Fibroblast of lung (primary cell): ENCODE data around the gene HYKK.

ENCODE experiments used
- CTCF ChIP-seq, 2 donors: IDR thresholded peaks in 1 of 2; conservative IDR thresholded peaks in 1 of 2; 1 replicate in 1 of 2; 2 replicates in 1 of 2; pipeline ENCODE4 v1.5.1; 2011 to 2012; ENCODE audit warnings: low read length in 2 of 2, control low read depth in 1 of 2, inconsistent platforms in 1 of 2, low read depth in 1 of 2, mild to moderate bottlenecking in 1 of 2
- EZH2 ChIP-seq: IDR thresholded peaks from 2 replicates; pipeline ENCODE4 v1.5.1; 2012; ENCODE audit warnings: low read length, control low read depth, mild to moderate bottlenecking; ENCODE audit errors: missing control alignments

- TF ChIP-seq CTCF (conservative IDR thresholded peaks at IDR 0.05 in 1 of 2, IDR thresholded peaks at IDR 0.05 in 1 of 2; ENCODE audit: low read depth in 1 of 2, low read length in 2 of 2) = no peak
- TF ChIP-seq EZH2 = no peak
Observed at GRCh38 chr15:78479650-78480049, 27.7 kb upstream of the HYKK start.
